Immature natural killer cell (primary cell): ENCODE data around the gene ZNF787. TPM values are rescaled to one million over a fixed set of nuclear protein-coding genes. Genes with fewer than 3 reads are reported as not detected.

Experiments used
- DNase-seq, 3 donors: peaks; one replicate each; pipeline ENCODE4 v3.0.0; 2022; ENCODE audit warnings: mixed read lengths in 1 of 3
- H3K27ac Mint-ChIP-seq, 6 donors: one replicate each; pipeline ENCODE4 v1.8.0; 2020; ENCODE audit warnings: mixed read lengths in 6 of 6, mild to moderate bottlenecking in 5 of 6, inconsistent platforms in 4 of 6, moderate library complexity in 3 of 6
- H3K27me3 Mint-ChIP-seq, 3 donors: one replicate each; pipeline ENCODE4 v1.8.0; 2020 to 2021; ENCODE audit warnings: low read depth in 3 of 3, mild to moderate bottlenecking in 3 of 3, mixed read lengths in 3 of 3, moderate library complexity in 3 of 3, inconsistent platforms in 1 of 3
- H3K36me3 Mint-ChIP-seq, 3 donors: one replicate each; pipeline ENCODE4 v1.8.0; 2020; ENCODE audit warnings: mixed read lengths in 3 of 3, inconsistent platforms in 2 of 3, mild to moderate bottlenecking in 2 of 3
- H3K4me1 Mint-ChIP-seq, 2 donors: one replicate each; pipeline ENCODE4 v1.8.0; 2020; ENCODE audit warnings: inconsistent platforms in 2 of 2, mild to moderate bottlenecking in 2 of 2, mixed read lengths in 2 of 2, moderate library complexity in 1 of 2
- H3K4me3 Mint-ChIP-seq, 5 donors: one replicate each; pipeline ENCODE4 v1.8.0; 2020; ENCODE audit warnings: mild to moderate bottlenecking in 5 of 5, mixed read lengths in 5 of 5, inconsistent platforms in 3 of 5, moderate library complexity in 3 of 5
- H3K9me3 Mint-ChIP-seq, 6 donors: one replicate each; pipeline ENCODE4 v1.8.0; 2020; ENCODE audit warnings: mild to moderate bottlenecking in 6 of 6, mixed read lengths in 6 of 6, inconsistent platforms in 4 of 6, moderate library complexity in 3 of 6
- polyA plus RNA-seq, 3 donors: library from polyadenylated mRNA; unstranded; fragments of 300-500 nt; fragmentation: Illumina TruSeq; gene quantifications; one replicate each; pipeline ENCODE4 v1.2.3, GENCODE V29; 2021

The ZNF787 gene
- polyA plus RNA-seq, 3 donors from 2014 or later = 0.69 to 2.2 (median 1.5) TPM

- Mint-ChIP-seq H3K9me3 (no peaks in the 10 kb centered on the region), H3K36me3 (peaks cover 0 to 13% (median 9%) of the 10 kb centered on the region in 3 donors), H3K27me3 (peaks cover 0 to 7% (median 7%) of the 10 kb centered on the region in 3 donors), H3K27ac (peak overlapping the region in 3 of 6 donors; percentile 6 to 21 (median 19)), H3K4me1 (peaks cover 13 to 15% of the 10 kb centered on the region in 2 donors), H3K4me3 (peak overlapping the region in 1 of 5 donors; percentile 62)
- DNase-seq = no peak
These were observed 30.0 kb downstream of the ZNF787 start for GRCh38 chr19:56091066-56091490.

GRCh38 chr19:56089344-56089743 lies 31.8 kb downstream of the ZNF787 start:
- no peak overlapping the region for H3K27ac Mint-ChIP-seq
- H3K27me3 Mint-ChIP-seq = peaks cover 0 to 7% (median 5%) of the 10 kb centered on the region in 3 donors
- H3K36me3 Mint-ChIP-seq = peaks cover 0 to 13% (median 9%) of the 10 kb centered on the region in 3 donors
- no peak overlapping the region for H3K4me3 Mint-ChIP-seq
- no peaks in the 10 kb centered on the region for H3K9me3 Mint-ChIP-seq
- peaks cover 12 to 15% of the 10 kb centered on the region in 2 donors for H3K4me1 Mint-ChIP-seq
- DNase-seq = no peak

- Mint-ChIP-seq H3K36me3 (peaks cover 0 to 10% (median 6%) of the 10 kb centered on the region in 3 donors), H3K27ac (no peak overlapping the region), H3K4me3 (no peak overlapping the region)
These were observed 32.4 kb downstream of the ZNF787 start for GRCh38 chr19:56088497-56089215.

GRCh38 chr19:56087647-56088496 lies 33.2 kb downstream of the ZNF787 start:
- no peaks in the 10 kb centered on the region for H3K9me3 Mint-ChIP-seq
- peaks cover 0 to 4% (median 2%) of the 10 kb centered on the region in 3 donors for H3K27me3 Mint-ChIP-seq
- H3K27ac Mint-ChIP-seq = no peak overlapping the region
- H3K4me3 Mint-ChIP-seq = no peak overlapping the region
- DNase-seq = no peak
- H3K4me1 Mint-ChIP-seq = peaks cover 9 to 14% of the 10 kb centered on the region in 2 donors
- peaks cover 0 to 10% (median 3%) of the 10 kb centered on the region in 3 donors for H3K36me3 Mint-ChIP-seq

More at GRCh38 chr19:56088497-56089215, 32.4 kb downstream of the ZNF787 start:
- Mint-ChIP-seq H3K9me3 (no peaks in the 10 kb centered on the region), H3K4me1 (peaks cover 12 to 15% of the 10 kb centered on the region in 2 donors), H3K27me3 (peaks cover 0 to 7% (median 2%) of the 10 kb centered on the region in 3 donors)
- DNase-seq = no peak

GRCh38 chr19:56086671-56087430 lies 34.2 kb downstream of the ZNF787 start:
- Mint-ChIP-seq H3K27ac (no peak overlapping the region), H3K9me3 (no peaks in the 10 kb centered on the region), H3K4me3 (no peak overlapping the region), H3K36me3 (peaks cover 0 to 10% (median 3%) of the 10 kb centered on the region in 3 donors), H3K27me3 (peaks cover 0 to 3% (median 0%) of the 10 kb centered on the region in 3 donors), H3K4me1 (peaks cover 3 to 8% of the 10 kb centered on the region in 2 donors)
- DNase-seq = no peak

GRCh38 chr19:56085571-56086275 lies 35.4 kb downstream of the ZNF787 start:
- H3K4me3 Mint-ChIP-seq = no peak overlapping the region
- H3K27me3 Mint-ChIP-seq = peaks cover 0 to 6% (median 0%) of the 10 kb centered on the region in 3 donors
- no peak overlapping the region for H3K27ac Mint-ChIP-seq
- DNase-seq = no peak
- H3K36me3 Mint-ChIP-seq = peaks cover 0 to 4% (median 3%) of the 10 kb centered on the region in 3 donors
- H3K9me3 Mint-ChIP-seq = no peaks in the 10 kb centered on the region
- peaks cover 9 to 10% of the 10 kb centered on the region in 2 donors for H3K4me1 Mint-ChIP-seq

DNA sequence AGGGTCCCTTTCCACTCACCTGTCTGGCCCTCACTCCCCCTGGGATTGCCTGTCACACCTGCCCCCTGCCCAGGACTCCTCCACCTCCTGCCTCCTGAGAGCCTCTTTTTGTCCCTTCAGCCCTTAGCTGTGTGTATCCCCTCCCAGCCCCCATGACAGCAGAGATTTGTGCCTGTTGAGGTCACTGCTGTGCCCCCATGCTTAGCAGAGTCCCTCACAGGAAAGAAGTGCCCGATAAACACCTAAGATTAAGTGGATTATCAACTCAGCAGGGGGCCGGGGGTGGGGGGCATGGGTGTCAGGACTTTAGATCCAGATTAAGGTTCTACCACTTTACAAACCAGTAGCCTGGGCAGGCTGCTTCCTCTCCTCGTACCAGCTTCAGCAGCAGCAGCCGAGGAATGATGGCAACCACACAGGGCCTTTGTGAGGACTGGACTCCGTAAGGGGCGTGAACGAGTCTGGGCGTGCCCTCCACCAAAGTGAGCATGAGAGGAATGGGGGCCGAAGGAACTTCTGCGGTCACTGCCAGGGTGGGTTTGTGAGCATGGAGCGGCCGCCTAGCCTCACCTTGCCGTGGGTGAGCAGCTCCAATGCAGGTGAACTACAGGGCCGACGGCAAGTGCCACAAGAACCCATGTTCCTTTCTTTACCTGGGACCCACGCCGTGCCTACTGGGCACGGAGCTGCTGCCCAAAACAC lies 36.1 kb downstream of the ZNF787 start:
- Mint-ChIP-seq H3K9me3 (no peaks in the 10 kb centered on the region), H3K4me1 (peaks cover 10 to 12% of the 10 kb centered on the region in 2 donors), H3K4me3 (no peak overlapping the region), H3K27ac (no peak overlapping the region), H3K36me3 (peaks cover 0 to 4% (median 2%) of the 10 kb centered on the region in 3 donors), H3K27me3 (peaks cover 0 to 7% (median 0%) of the 10 kb centered on the region in 3 donors)
- no peak for DNase-seq

DNA sequence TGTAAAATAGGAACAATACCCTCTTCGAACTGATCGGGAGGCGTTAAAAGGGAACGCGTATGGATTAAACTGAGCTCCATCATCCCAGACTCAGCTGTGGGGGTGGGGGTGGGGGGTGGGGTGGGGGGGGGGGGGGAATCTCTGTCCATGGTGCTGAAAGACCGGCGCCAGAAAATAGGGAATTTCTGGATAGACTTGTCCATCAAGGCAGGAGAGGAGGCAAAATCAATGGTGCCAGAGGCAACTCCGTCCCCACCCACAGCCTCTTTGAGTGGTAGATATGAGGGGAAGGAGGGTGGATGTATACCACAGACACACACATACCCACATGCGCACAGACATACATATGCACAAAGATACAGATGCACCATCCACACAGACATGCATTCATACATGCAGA lies 37.4 kb downstream of the ZNF787 start:
- DNase-seq = no peak
- no peak overlapping the region for H3K27ac Mint-ChIP-seq
- H3K4me3 Mint-ChIP-seq = no peak overlapping the region
- H3K9me3 Mint-ChIP-seq = no peaks in the 10 kb centered on the region
- H3K36me3 Mint-ChIP-seq = no peaks in the 10 kb centered on the region
- H3K4me1 Mint-ChIP-seq = peaks cover 10 to 11% of the 10 kb centered on the region in 2 donors
- peaks cover 0 to 7% (median 0%) of the 10 kb centered on the region in 3 donors for H3K27me3 Mint-ChIP-seq

DNA sequence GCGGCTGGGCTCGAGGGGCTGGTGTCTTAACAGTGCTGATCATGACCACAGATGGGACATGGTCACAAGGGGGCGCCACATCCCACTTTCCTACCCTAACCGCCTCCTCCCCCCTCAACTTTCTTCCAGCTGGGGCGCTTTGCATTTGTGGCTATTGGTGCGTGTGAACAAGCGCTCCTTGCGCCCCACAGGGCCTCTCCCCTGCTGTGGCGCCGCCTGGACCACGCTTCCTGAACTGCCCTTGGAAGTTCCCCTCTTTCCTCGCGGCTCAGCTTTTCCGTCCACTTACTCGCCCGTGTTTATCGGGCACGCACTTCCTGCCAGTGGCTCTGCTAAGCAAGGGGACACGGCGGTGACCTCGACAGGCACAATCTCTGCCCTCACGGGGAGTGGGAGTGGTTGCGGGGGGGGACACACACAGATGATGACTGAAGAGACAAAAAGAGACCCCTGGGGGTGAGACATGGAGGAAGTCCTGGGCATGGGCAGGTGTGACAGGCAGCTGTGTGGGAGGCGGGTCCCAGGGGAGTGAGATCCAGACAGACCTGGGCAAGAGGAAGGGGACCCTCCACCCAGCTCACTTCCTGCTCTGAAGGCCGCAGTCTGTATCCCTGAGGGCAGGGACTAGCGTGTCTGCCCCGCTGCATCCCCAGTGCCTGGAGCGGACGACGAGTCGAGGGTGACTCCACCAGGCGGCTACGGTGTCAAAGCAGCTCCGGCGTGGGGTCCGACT lies 40.3 kb downstream of the ZNF787 start:
- Mint-ChIP-seq H3K27me3 (peaks cover 0 to 7% (median 0%) of the 10 kb centered on the region in 3 donors), H3K27ac (peak overlapping the region in 5 of 6 donors; percentile 13 to 88 (median 61)), H3K9me3 (no peaks in the 10 kb centered on the region), H3K36me3 (no peaks in the 10 kb centered on the region), H3K4me3 (peak overlapping the region; percentile 71 to 89 (median 85)), H3K4me1 (peaks cover 10 to 11% of the 10 kb centered on the region in 2 donors)
- DNase-seq = peak; percentile 57 to 67 (median 59)

DNA sequence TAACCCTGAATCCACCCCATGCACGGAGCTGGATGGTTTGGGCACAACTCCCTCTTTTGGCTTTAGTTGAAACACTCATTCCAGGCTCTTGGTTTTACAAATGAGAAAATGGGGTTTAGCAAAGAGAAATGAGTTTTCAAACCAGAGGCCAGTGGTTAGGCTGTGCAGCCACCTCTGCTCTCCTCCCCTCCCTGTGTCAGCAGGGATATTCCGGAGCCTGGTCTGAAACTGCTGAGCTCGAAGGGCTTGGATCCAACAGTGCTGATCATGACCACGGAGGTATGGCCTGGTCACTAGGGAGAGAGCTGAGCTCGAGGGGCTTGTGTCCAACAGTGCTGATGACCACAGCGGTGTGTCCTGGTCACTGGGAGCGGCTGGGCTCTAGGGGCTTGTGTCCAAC lies 41.5 kb downstream of the ZNF787 start:
- no peaks in the 10 kb centered on the region for H3K36me3 Mint-ChIP-seq
- peaks cover 10 to 11% of the 10 kb centered on the region in 2 donors for H3K4me1 Mint-ChIP-seq
- H3K27ac Mint-ChIP-seq = no peak overlapping the region
- H3K9me3 Mint-ChIP-seq = no peaks in the 10 kb centered on the region
- no peak overlapping the region for H3K4me3 Mint-ChIP-seq
- DNase-seq = no peak
- peaks cover 0 to 7% (median 0%) of the 10 kb centered on the region in 3 donors for H3K27me3 Mint-ChIP-seq

DNA sequence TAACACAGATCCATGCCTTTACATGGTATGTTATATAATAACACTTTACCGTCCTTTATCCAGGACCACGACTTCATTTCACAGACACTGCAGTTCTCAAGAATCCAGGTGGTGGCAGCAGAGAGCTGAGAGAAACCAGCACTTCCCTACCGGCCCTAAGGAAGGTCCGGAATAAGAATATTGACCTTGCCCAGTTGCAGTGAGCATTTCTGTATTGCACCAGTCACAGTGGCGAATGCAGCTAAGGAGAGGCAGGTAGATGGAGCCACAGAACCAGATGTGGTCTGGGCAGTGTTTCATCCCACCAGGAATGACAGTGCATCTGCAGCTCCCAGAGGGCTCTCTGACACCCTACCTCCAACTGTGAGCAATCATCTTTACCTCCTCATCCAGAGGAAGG lies 44.6 kb downstream of the ZNF787 start:
- no peaks in the 10 kb centered on the region for H3K9me3 Mint-ChIP-seq
- no peak overlapping the region for H3K4me3 Mint-ChIP-seq
- peaks cover 10% of the 10 kb centered on the region in 2 donors for H3K4me1 Mint-ChIP-seq
- peak; percentile 18 to 42 (median 33) for DNase-seq
- no peak overlapping the region for H3K27ac Mint-ChIP-seq
- no peaks in the 10 kb centered on the region for H3K36me3 Mint-ChIP-seq
- peaks cover 0 to 7% (median 0%) of the 10 kb centered on the region in 3 donors for H3K27me3 Mint-ChIP-seq

DNA sequence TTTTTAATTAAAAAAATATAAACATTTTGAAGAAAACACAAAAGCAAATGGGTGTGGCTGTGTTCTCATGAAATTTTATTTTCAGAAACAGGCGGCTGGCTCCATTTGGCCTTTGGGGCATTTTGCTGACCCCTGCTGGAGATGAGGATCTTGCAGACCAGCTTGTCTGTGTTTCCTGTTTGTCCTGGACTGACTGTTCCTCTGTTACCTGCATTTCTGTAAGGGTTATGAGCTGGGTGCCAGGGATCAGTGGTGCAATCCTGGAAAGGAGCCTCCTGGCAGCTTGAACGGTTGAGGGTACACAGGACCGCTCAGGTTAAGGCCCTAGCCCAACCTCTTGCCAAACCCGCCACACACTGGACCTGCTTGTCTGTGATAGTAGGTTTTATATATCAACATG lies 49.9 kb downstream of the ZNF787 start:
- peaks cover 8 to 10% of the 10 kb centered on the region in 2 donors for H3K4me1 Mint-ChIP-seq
- peaks cover 0 to 1% (median 0%) of the 10 kb centered on the region in 3 donors for H3K27me3 Mint-ChIP-seq
- no peaks in the 10 kb centered on the region for H3K36me3 Mint-ChIP-seq
- H3K4me3 Mint-ChIP-seq = no peak overlapping the region
- no peak overlapping the region for H3K27ac Mint-ChIP-seq
- no peaks in the 10 kb centered on the region for H3K9me3 Mint-ChIP-seq
- DNase-seq = no peak
